Natural killer cell (primary cell): ENCODE results near the gene STAC. TPM values are rescaled to one million over a fixed set of nuclear protein-coding genes. Genes with fewer than 3 reads are reported as not detected.

Source experiments
- ATAC-seq, 3 donors: fragments of 150-1000 bp in 2 of 3; fragments of 200-7000 bp in 1 of 3; cut with Tn5 transposase; 1 replicate in 1 of 3; 2 replicates in 2 of 3; pipeline ENCODE4 v1.10.0; 2021; ENCODE audit warnings: mild to moderate bottlenecking in 2 of 3, moderate library complexity in 2 of 3
- DNase-seq, 2 donors: peaks; one replicate each; pipeline versions ENCODE4 v3.0.0 to v3.0.0-alpha.2; 2013 to 2021; ENCODE audit warnings: mixed read lengths in 1 of 2
- H3K27ac ChIP-seq: one replicate; pipeline ENCODE4 v1.5.1; 2013; ENCODE audit warnings: mild to moderate bottlenecking, low read length
- H3K27me3 ChIP-seq: one replicate; pipeline ENCODE4 v1.6.1; 2013; ENCODE audit warnings: low read length; ENCODE audit not compliant: control insufficient read depth, insufficient read depth
- H3K36me3 ChIP-seq: one replicate; pipeline ENCODE4 v1.6.1; 2013; ENCODE audit warnings: low read length; ENCODE audit not compliant: control insufficient read depth, insufficient read depth
- H3K4me1 ChIP-seq: one replicate; pipeline ENCODE4 v1.6.1; 2013; ENCODE audit warnings: low read length; ENCODE audit not compliant: control insufficient read depth, insufficient read depth
- H3K4me3 ChIP-seq: one replicate; pipeline ENCODE4 v1.5.1; 2013; ENCODE audit warnings: low read length
- H3K9me3 ChIP-seq: one replicate; pipeline ENCODE4 v1.6.1; 2013; ENCODE audit warnings: low read length; ENCODE audit not compliant: control insufficient read depth, insufficient read depth
- H3K27ac Mint-ChIP-seq, 2 donors: one replicate each; pipeline ENCODE4 v1.8.0; 2022; ENCODE audit warnings: mild to moderate bottlenecking in 2 of 2, mixed read lengths in 2 of 2, moderate library complexity in 1 of 2
- H3K27me3 Mint-ChIP-seq, 2 donors: one replicate each; pipeline ENCODE4 v1.8.0; 2022; ENCODE audit warnings: low read depth in 2 of 2, mixed read lengths in 2 of 2
- H3K36me3 Mint-ChIP-seq: one replicate; pipeline ENCODE4 v1.8.0; 2022; ENCODE audit warnings: mixed read lengths
- H3K4me1 Mint-ChIP-seq, 2 donors: one replicate each; pipeline ENCODE4 v1.8.0; 2022; ENCODE audit warnings: mixed read lengths in 2 of 2
- H3K4me3 Mint-ChIP-seq: one replicate; pipeline ENCODE4 v1.8.0; 2022; ENCODE audit warnings: mild to moderate bottlenecking, moderate library complexity, mixed read lengths
- H3K9me3 Mint-ChIP-seq, 2 donors: one replicate each; pipeline ENCODE4 v1.8.0; 2022; ENCODE audit warnings: mixed read lengths in 2 of 2
- CTCF ChIP-seq: fragments of 200-600 bp; IDR thresholded peaks from one replicate; pipeline ENCODE4 v1.8.0; 2022; ENCODE audit warnings: antibody characterized with exemption
- whole genome bisulfite sequencing: methylation state at CpG from one replicate; pipeline ENCODE4 v1.1.7; 2013; ENCODE audit warnings: missing lambda C conversion rate; ENCODE audit not compliant: insufficient coverage; 5-methylcytosine and 5-hydroxymethylcytosine counted together
- intact Hi-C: fragments of 100-400 bp; cut with micrococcal nuclease; formaldehyde crosslinking; loops from one replicate; pipeline ENCODE4 v1.14.2; 2022
- total RNA-seq, 4 donors: library from RNA; stranded (reverse); fragments of 120-200 nt in 1 of 4; gene quantifications; one replicate each; pipeline versions ENCODE4 v1.2.3 to v1.2.4, GENCODE V29; 2013 to 2022

The STAC gene
- total RNA-seq, 3 donors from 2014 or later (not counting 1 experiment from before 2014, with no cell fraction given) = not detected

- ATAC-seq (no peak), DNase-seq (no peak)
- H3K27ac ChIP-seq = no peak overlapping the region
- WGBS = 57% methylated on average over 1 of the region's 2 CpGs
- H3K27ac Mint-ChIP-seq = no peak overlapping the region
- H3K36me3 ChIP-seq = no peaks in the 10 kb centered on the region
- H3K27me3 ChIP-seq = no peaks in the 10 kb centered on the region
- no peaks in the 10 kb centered on the region for H3K36me3 Mint-ChIP-seq
- intact Hi-C loops = no loop called here
- no peaks in the 10 kb centered on the region for H3K27me3 Mint-ChIP-seq
- H3K4me1 ChIP-seq = no peaks in the 10 kb centered on the region
- H3K9me3 ChIP-seq = no peaks in the 10 kb centered on the region
- H3K4me1 Mint-ChIP-seq = no peaks in the 10 kb centered on the region
- TF ChIP-seq CTCF = no peak
- H3K4me3 Mint-ChIP-seq = no peak overlapping the region
- peaks cover 6 to 7% of the 10 kb centered on the region in 2 donors for H3K9me3 Mint-ChIP-seq
- no peak overlapping the region for H3K4me3 ChIP-seq
Observed at GRCh38 chr3:36480911-36481648, 100.8 kb downstream of the STAC start.

GRCh38 chr3:36482256-36482655 lies 102.0 kb downstream of the STAC start:
- H3K36me3 ChIP-seq = no peaks in the 10 kb centered on the region
- TF ChIP-seq CTCF = no peak
- no peaks in the 10 kb centered on the region for H3K27me3 ChIP-seq
- H3K9me3 ChIP-seq = no peaks in the 10 kb centered on the region
- Mint-ChIP-seq H3K9me3 (peaks cover 6 to 7% of the 10 kb centered on the region in 2 donors), H3K27me3 (no peaks in the 10 kb centered on the region), H3K4me3 (no peak overlapping the region), H3K27ac (no peak overlapping the region), H3K4me1 (no peaks in the 10 kb centered on the region), H3K36me3 (no peaks in the 10 kb centered on the region)
- no peak overlapping the region for H3K27ac ChIP-seq
- H3K4me3 ChIP-seq = no peak overlapping the region
- ATAC-seq = no peak
- WGBS = 87% methylated on average over 4 of the region's 4 CpGs
- intact Hi-C loops = no loop called here
- DNase-seq = no peak
- no peaks in the 10 kb centered on the region for H3K4me1 ChIP-seq

- ATAC-seq = no peak
Observed at GRCh38 chr3:36482880-36483279, 102.6 kb downstream of the STAC start.

More at GRCh38 chr3:36482880-36483279, 102.6 kb downstream of the STAC start:
- Histone ChIP-seq H3K4me1 (no peaks in the 10 kb centered on the region), H3K4me3 (no peak overlapping the region), H3K36me3 (no peaks in the 10 kb centered on the region), H3K9me3 (no peaks in the 10 kb centered on the region), H3K27ac (no peak overlapping the region), H3K27me3 (no peaks in the 10 kb centered on the region)
- no peak for TF ChIP-seq CTCF
- H3K9me3 Mint-ChIP-seq = peaks cover 6 to 7% of the 10 kb centered on the region in 2 donors
- H3K27ac Mint-ChIP-seq = no peak overlapping the region
- H3K4me3 Mint-ChIP-seq = no peak overlapping the region
- 69% methylated on average over 3 of the region's 3 CpGs for WGBS
- no peaks in the 10 kb centered on the region for H3K36me3 Mint-ChIP-seq
- no peaks in the 10 kb centered on the region for H3K27me3 Mint-ChIP-seq
- DNase-seq = no peak
- intact Hi-C loops = no loop called here
- H3K4me1 Mint-ChIP-seq = no peaks in the 10 kb centered on the region
